HepG2 (cell line): ENCODE measurements around the gene PCDHGA11. TPM values are rescaled to one million over a fixed set of nuclear protein-coding genes. Genes with fewer than 3 reads are reported as not detected.

Experiments used
- ATAC-seq: fragments of 200-7000 bp; cut with Tn5 transposase; 3 replicates; pipeline ENCODE4 v1.9.1; 2020; ENCODE audit warnings: mild to moderate bottlenecking, moderate library complexity
- BruUV-seq: library from RNA; stranded (reverse); fragments of 400-500 nt; replicated peaks from 2 replicates; lab custom pipeline; 2021; lab: Mats Ljungman, UMichigan
- CTCF ChIA-PET: fragments of 300-600 bp; formaldehyde crosslinking; extraction: SDS; loops from one replicate; lab custom pipeline; 2021; ENCODE audit warnings: low total read pairs, inconsistent platforms, low intra/inter-chr PET ratio; lab: Yijun Ruan, JAX
- POLR2A ChIA-PET: fragments of 350-600 bp; sonication (Branson Sonifier 250); formaldehyde crosslinking; loops from one replicate; lab custom pipeline; 2020; ENCODE audit warnings: antibody characterized with exemption, inconsistent platforms; lab: Yijun Ruan, JAX
- DNase-seq: peaks from one replicate; pipeline ENCODE4 v3.0.0-alpha.2; 2015; ENCODE audit warnings: low spot score
- FAIRE-seq: peaks from 3 replicates; lab custom pipeline; 2011; peaks lifted over from hg19 to GRCh38; lab: Jason Lieb, UNC
- H2AFZ ChIP-seq: one replicate; pipeline ENCODE4 v1.6.1; 2011; ENCODE audit warnings: low read length, inconsistent platforms
- H3K27ac ChIP-seq: fragments of 300-600 bp; 3 replicates; pipeline ENCODE4 v1.8.0; 2011; ENCODE audit warnings: mixed run types, mild to moderate bottlenecking, mixed read lengths, low read length, inconsistent platforms; ENCODE audit not compliant: insufficient read depth; ENCODE audit errors: extremely low read length
- H3K27me3 ChIP-seq, 2 experiments: fragments of 200-600 bp in 1 of 2; 2 replicates in 1 of 2; 3 replicates in 1 of 2; pipeline versions ENCODE4 v1.6.0 to v1.8.0; 2011; ENCODE audit warnings: low read length in 2 of 2, mild to moderate bottlenecking in 2 of 2, moderate library complexity in 2 of 2, inconsistent platforms in 1 of 2; ENCODE audit not compliant: insufficient read depth in 2 of 2, control insufficient read depth in 1 of 2
- H3K36me3 ChIP-seq, 2 experiments: fragments of 200-600 bp in 1 of 2; replicated peaks in 1 of 2; 2 replicates in 1 of 2; 3 replicates in 1 of 2; pipeline versions ENCODE4 v1.5.1 to v1.8.0; 2011; ENCODE audit warnings: low read length in 2 of 2, inconsistent platforms in 1 of 2; ENCODE audit not compliant: insufficient read depth in 2 of 2, control insufficient read depth in 1 of 2
- H3K4me1 ChIP-seq: 2 replicates; pipeline ENCODE4 v1.5.1; 2012; ENCODE audit warnings: low read length, inconsistent platforms; ENCODE audit not compliant: insufficient read depth
- H3K4me2 ChIP-seq: 2 replicates; pipeline ENCODE4 v1.6.0; 2011; ENCODE audit warnings: low read depth, low read length, inconsistent platforms
- H3K4me3 ChIP-seq, 3 experiments: fragments of 200-600 bp in 1 of 3; sonication (generic), shearing (Covaris generic) in 1 of 3; replicated peaks in 1 of 3; 2 replicates each; pipeline ENCODE4 v1.5.1; 2011 to 2016; ENCODE audit warnings: low read length in 3 of 3, inconsistent platforms in 2 of 3, low read depth in 2 of 3, mild to moderate bottlenecking in 2 of 3, control low read depth in 1 of 3, mixed read lengths in 1 of 3; ENCODE audit not compliant: insufficient read depth in 1 of 3
- H3K79me2 ChIP-seq: one replicate; pipeline ENCODE4 v1.6.1; 2011; ENCODE audit warnings: low read length, inconsistent platforms; ENCODE audit not compliant: insufficient read depth
- H3K9ac ChIP-seq: 2 replicates; pipeline ENCODE4 v1.6.0; 2011; ENCODE audit warnings: mild to moderate bottlenecking, low read depth, low read length, inconsistent platforms; ENCODE audit not compliant: insufficient read depth
- H3K9me3 ChIP-seq: 2 replicates; pipeline ENCODE4 v1.5.1; 2012; ENCODE audit warnings: mild to moderate bottlenecking, low read length
- H4K20me1 ChIP-seq: 2 replicates; pipeline ENCODE4 v1.6.0; 2011; ENCODE audit warnings: inconsistent platforms, mild to moderate bottlenecking, low read length, moderate library complexity; ENCODE audit not compliant: insufficient read depth
- GATAD1 ChIP-seq: IDR thresholded peaks from 2 replicates; pipeline ENCODE4 v1.6.1; 2016; ENCODE audit warnings: missing genetic modification reagents, missing compliant biosample characterization
- MED8 ChIP-seq: sonication (generic); formaldehyde crosslinking; IDR thresholded peaks from 2 replicates; pipeline ENCODE4 v1.8.1; 2023; ENCODE audit warnings: mild to moderate bottlenecking, missing genetic modification reagents; ENCODE audit not compliant: insufficient replicate concordance
- RARG ChIP-seq: sonication (generic); formaldehyde crosslinking; IDR thresholded peaks from 2 replicates; pipeline ENCODE4 v1.4.0; 2020; ENCODE audit warnings: low read depth, mild to moderate bottlenecking, missing genetic modification reagents
- ZFP36 ChIP-seq: fragments of 150-350 bp; IDR thresholded peaks from 2 replicates; pipeline ENCODE4 v1.6.1; 2018; ENCODE audit warnings: borderline replicate concordance, low read length, low read depth; ENCODE audit not compliant: partially characterized antibody
- ZFX ChIP-seq: sonication (generic); formaldehyde crosslinking; IDR thresholded peaks from 2 replicates; pipeline ENCODE4 v1.4.0; 2020; ENCODE audit warnings: mild to moderate bottlenecking, low read depth, missing genetic modification reagents, moderate library complexity
- ZNF549 ChIP-seq: sonication (generic); formaldehyde crosslinking; IDR thresholded peaks from 2 replicates; pipeline ENCODE4 v1.5.0; 2020; ENCODE audit warnings: missing genetic modification reagents
- ZNF737 ChIP-seq: sonication (generic); formaldehyde crosslinking; IDR thresholded peaks from 2 replicates; pipeline ENCODE4 v1.5.0; 2020; ENCODE audit warnings: missing genetic modification reagents, mild to moderate bottlenecking, borderline replicate concordance
- WGBS: methylation state at CpG from one replicate; pipeline ENCODE4 v1.1.6; 2017; ENCODE audit warnings: low lambda C conversion rate; 5-methylcytosine and 5-hydroxymethylcytosine counted together
- in situ Hi-C: cut with HindIII; loops from 2 replicates; pipeline ENCODE4 v1.10.0; 2017; ENCODE audit warnings: low pct_unique_long_range_greater_than_20kb; ENCODE audit not compliant: extremely low pct_ligation_motif_present
- intact Hi-C: fragments of 100-400 bp; cut with micrococcal nuclease; formaldehyde crosslinking; loops from one replicate; pipeline ENCODE4 v1.10.0; 2022; ENCODE audit not compliant: unreplicated experiment
- polyA plus RNA-seq, 8 experiments: library from polyadenylated mRNA; depleted of rRNA in 3 of 8; stranded (reverse) in 7 of 8; unstranded in 1 of 8; fragments of >200 nt; fragmentation: Illumina TruSeq in 4 of 8; extraction: Trizol in 4 of 8; gene quantifications; 2 replicates each; pipeline versions ENCODE4 v1.2.1 to v1.2.3, GENCODE V29; 2011 to 2016; ENCODE audit warnings: low read depth in 4 of 8, missing spikeins in 1 of 8, mixed read lengths in 1 of 8; ENCODE audit not compliant: insufficient read depth in 1 of 8
- total RNA-seq, 5 experiments: library from RNA; depleted of rRNA; stranded (reverse); fragments of >200 nt; fragmentation: Illumina TruSeq; extraction: Trizol; gene quantifications; 2 replicates each; pipeline ENCODE4 v1.2.3, GENCODE V29; 2016; ENCODE audit warnings: low read depth in 1 of 5

PCDHGA11 gene
- total and polyA plus RNA-seq, 2 of the 13 experiments (the other 11 are each of a cell fraction or from before 2014, with no cell fraction given) = 0.04 to 0.24 TPM

DNA sequence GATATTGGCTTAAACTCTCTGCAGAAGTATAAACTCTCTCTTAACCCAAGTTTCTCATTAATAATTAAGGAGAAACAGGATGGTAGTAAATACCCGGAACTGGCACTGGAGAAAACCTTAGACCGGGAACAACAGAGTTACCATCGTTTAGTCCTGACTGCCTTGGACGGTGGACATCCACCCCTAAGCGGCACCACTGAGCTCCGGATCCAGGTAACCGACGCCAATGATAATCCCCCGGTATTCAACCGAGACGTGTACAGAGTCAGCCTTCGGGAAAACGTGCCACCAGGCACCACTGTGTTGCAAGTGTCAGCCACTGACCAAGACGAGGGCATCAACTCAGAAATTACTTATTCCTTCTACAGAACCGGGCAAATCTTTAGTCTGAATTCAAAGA lies 22.2 kb upstream of the PCDHGA11 start:
- Histone ChIP-seq H3K9me3 (peaks cover 34% of the 10 kb centered on the region), H3K4me2 (no peak overlapping the region), H4K20me1 (no peaks in the 10 kb centered on the region), H3K36me3 (no peaks in the 10 kb centered on the region), H3K9ac (no peak overlapping the region), H2AFZ (no peak overlapping the region), H3K27ac (no peak overlapping the region), H3K4me3 (no peak overlapping the region), H3K4me1 (no peaks in the 10 kb centered on the region)
- ChIA-PET CTCF (no interaction called here), POLR2A (no interaction called here)
- no peak for DNase-seq
- no peak for TF ChIP-seq ZNF737 (CRISPR knock-in tag)
- TF ChIP-seq RARG (CRISPR knock-in tag) = no peak
- no peak for TF ChIP-seq ZNF549 (CRISPR knock-in tag)
- no peak for TF ChIP-seq ZFP36
- no peak for TF ChIP-seq MED8
- TF ChIP-seq, all 625 proteins: peak for 0
- FAIRE-seq (no peak), ATAC-seq (no peak)
- H3K79me2 ChIP-seq = no peaks in the 10 kb centered on the region
- H3K27me3 ChIP-seq = no peaks in the 10 kb centered on the region
- intact Hi-C loops = no loop called here
- in situ Hi-C loops = no loop called here
- WGBS = 79% methylated on average over 10 of the region's 15 CpGs
- no TSS peak for BruUV-seq

DNA sequence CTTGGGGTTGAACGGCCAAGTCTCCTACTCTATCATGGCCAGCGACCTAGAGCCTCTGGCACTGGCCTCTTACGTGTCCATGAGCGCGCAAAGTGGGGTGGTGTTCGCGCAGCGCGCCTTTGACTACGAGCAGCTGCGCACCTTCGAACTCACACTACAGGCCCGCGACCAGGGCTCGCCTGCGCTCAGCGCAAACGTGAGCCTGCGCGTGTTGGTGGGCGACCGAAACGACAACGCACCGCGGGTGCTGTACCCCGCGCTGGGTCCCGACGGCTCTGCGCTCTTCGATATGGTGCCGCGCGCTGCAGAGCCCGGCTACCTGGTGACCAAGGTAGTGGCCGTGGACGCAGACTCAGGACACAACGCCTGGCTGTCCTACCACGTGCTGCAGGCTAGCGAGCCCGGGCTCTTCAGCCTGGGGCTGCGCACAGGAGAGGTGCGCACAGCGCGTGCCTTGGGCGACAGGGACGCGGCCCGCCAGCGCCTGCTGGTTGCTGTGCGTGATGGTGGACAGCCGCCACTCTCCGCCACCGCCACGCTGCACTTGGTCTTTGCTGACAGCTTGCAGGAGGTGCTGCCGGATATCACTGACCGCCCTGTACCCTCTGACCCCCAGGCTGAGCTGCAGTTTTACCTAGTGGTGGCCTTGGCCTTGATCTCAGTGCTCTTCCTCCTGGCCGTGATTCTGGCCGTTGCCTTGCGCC lies 21.1 kb upstream of the PCDHGA11 start:
- no TSS peak for BruUV-seq
- H3K79me2 ChIP-seq = no peaks in the 10 kb centered on the region
- no peak overlapping the region for H3K4me3 ChIP-seq
- ATAC-seq = no peak
- DNase-seq = no peak
- H3K27ac ChIP-seq = no peak overlapping the region
- no peak overlapping the region for H3K9ac ChIP-seq
- FAIRE-seq = no peak
- no peak overlapping the region for H2AFZ ChIP-seq
- H3K4me1 ChIP-seq = no peaks in the 10 kb centered on the region
- intact Hi-C loops = no loop called here
- peaks cover 27% of the 10 kb centered on the region; the same call in 1 of the 2 replicates for H3K9me3 ChIP-seq
- no peaks in the 10 kb centered on the region for H4K20me1 ChIP-seq
- in situ Hi-C loops = no loop called here
- no peak overlapping the region for H3K4me2 ChIP-seq
- no peaks in the 10 kb centered on the region for H3K36me3 ChIP-seq
- H3K27me3 ChIP-seq = no peaks in the 10 kb centered on the region; a peak in 1 of 5 replicates
- CTCF ChIA-PET = no interaction called here
- POLR2A ChIA-PET = no interaction called here
- 89% methylated on average over 54 of the region's 61 CpGs for whole genome bisulfite sequencing
- TF ChIP-seq ZFX (CRISPR knock-in tag) (no peak), GATAD1 (no peak)
- TF ChIP-seq, all 625 proteins: peak for 0
